Measurements from ENCODE around the gene RAE1. TPM values are rescaled to one million over a fixed set of nuclear protein-coding genes. Genes with fewer than 3 reads are reported as not detected.

Gene RAE1
- total and polyA plus RNA-seq, 2 of the 8 experiments (the other 6 are each of a cell fraction or from before 2014, with no cell fraction given): 35.9 to 44.9 TPM

DNA sequence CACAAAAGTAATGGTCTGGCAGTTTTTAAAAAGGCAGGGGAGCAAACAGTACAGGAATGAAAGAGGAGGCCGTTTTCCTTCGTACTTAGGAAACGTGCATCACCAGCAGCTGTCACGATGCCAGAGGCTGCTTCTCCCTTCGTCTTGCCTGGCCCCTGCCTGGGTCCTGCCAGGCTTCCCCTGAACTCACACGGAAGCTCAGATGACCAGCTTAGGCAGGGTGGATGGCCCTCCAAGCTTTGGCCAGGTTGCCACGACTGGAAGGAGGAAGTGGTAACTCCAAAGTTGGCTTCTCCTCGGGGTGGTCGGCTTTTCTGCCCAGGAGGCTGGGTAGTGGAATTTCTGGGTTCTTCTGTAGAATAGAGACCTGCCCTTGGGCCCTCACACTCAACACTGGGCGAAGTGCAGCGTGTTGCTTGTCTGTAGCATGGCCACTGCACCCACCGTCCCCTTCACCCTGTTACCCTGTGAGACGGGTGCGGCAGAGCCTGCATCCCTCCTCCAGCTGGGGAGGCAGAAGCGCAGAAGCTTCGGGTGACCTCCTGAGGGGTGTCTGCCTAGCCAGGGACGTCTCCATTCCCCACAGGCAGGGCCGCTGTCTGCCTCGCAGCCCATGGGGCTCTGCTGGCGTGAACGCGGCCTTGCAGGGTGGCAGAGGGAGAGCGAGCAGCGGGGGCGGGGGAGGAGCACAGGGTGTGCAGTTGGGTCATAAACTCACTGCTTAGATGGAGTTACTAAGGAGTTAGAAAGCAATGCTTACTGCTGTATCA is 21.7 kb downstream of the RAE1 start (continued):
- TF ChIP-seq, protein P1, sequence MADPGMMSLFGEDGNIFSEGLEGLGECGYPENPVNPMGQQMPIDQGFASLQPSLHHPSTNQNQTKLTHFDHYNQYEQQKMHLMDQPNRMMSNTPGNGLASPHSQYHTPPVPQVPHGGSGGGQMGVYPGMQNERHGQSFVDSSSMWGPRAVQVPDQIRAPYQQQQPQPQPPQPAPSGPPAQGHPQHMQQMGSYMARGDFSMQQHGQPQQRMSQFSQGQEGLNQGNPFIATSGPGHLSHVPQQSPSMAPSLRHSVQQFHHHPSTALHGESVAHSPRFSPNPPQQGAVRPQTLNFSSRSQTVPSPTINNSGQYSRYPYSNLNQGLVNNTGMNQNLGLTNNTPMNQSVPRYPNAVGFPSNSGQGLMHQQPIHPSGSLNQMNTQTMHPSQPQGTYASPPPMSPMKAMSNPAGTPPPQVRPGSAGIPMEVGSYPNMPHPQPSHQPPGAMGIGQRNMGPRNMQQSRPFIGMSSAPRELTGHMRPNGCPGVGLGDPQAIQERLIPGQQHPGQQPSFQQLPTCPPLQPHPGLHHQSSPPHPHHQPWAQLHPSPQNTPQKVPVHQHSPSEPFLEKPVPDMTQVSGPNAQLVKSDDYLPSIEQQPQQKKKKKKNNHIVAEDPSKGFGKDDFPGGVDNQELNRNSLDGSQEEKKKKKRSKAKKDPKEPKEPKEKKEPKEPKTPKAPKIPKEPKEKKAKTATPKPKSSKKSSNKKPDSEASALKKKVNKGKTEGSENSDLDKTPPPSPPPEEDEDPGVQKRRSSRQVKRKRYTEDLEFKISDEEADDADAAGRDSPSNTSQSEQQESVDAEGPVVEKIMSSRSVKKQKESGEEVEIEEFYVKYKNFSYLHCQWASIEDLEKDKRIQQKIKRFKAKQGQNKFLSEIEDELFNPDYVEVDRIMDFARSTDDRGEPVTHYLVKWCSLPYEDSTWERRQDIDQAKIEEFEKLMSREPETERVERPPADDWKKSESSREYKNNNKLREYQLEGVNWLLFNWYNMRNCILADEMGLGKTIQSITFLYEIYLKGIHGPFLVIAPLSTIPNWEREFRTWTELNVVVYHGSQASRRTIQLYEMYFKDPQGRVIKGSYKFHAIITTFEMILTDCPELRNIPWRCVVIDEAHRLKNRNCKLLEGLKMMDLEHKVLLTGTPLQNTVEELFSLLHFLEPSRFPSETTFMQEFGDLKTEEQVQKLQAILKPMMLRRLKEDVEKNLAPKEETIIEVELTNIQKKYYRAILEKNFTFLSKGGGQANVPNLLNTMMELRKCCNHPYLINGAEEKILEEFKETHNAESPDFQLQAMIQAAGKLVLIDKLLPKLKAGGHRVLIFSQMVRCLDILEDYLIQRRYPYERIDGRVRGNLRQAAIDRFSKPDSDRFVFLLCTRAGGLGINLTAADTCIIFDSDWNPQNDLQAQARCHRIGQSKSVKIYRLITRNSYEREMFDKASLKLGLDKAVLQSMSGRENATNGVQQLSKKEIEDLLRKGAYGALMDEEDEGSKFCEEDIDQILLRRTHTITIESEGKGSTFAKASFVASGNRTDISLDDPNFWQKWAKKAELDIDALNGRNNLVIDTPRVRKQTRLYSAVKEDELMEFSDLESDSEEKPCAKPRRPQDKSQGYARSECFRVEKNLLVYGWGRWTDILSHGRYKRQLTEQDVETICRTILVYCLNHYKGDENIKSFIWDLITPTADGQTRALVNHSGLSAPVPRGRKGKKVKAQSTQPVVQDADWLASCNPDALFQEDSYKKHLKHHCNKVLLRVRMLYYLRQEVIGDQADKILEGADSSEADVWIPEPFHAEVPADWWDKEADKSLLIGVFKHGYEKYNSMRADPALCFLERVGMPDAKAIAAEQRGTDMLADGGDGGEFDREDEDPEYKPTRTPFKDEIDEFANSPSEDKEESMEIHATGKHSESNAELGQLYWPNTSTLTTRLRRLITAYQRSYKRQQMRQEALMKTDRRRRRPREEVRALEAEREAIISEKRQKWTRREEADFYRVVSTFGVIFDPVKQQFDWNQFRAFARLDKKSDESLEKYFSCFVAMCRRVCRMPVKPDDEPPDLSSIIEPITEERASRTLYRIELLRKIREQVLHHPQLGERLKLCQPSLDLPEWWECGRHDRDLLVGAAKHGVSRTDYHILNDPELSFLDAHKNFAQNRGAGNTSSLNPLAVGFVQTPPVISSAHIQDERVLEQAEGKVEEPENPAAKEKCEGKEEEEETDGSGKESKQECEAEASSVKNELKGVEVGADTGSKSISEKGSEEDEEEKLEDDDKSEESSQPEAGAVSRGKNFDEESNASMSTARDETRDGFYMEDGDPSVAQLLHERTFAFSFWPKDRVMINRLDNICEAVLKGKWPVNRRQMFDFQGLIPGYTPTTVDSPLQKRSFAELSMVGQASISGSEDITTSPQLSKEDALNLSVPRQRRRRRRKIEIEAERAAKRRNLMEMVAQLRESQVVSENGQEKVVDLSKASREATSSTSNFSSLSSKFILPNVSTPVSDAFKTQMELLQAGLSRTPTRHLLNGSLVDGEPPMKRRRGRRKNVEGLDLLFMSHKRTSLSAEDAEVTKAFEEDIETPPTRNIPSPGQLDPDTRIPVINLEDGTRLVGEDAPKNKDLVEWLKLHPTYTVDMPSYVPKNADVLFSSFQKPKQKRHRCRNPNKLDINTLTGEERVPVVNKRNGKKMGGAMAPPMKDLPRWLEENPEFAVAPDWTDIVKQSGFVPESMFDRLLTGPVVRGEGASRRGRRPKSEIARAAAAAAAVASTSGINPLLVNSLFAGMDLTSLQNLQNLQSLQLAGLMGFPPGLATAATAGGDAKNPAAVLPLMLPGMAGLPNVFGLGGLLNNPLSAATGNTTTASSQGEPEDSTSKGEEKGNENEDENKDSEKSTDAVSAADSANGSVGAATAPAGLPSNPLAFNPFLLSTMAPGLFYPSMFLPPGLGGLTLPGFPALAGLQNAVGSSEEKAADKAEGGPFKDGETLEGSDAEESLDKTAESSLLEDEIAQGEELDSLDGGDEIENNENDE (IDR thresholded peaks at IDR 0.05; ENCODE audit: insufficient replicate concordance, low read length): no peak
- TF ChIP-seq RFX5 (IDR thresholded peaks at IDR 0.05; ENCODE audit: borderline replicate concordance, low read depth, low read length) (no peak), MAFK (IDR thresholded peaks at IDR 0.05; ENCODE audit: low read depth, low read length) (no peak), POLR2AphosphoS5 (IDR thresholded peaks at IDR 0.05; ENCODE audit: low read depth, low read length) (no peak), KDM4A (IDR thresholded peaks at IDR 0.05; ENCODE audit: low read depth, low read length, severe bottlenecking) (no peak), BACH1 (IDR thresholded peaks at IDR 0.05; ENCODE audit: low read length) (no peak), FOSL1 (IDR thresholded peaks at IDR 0.05; ENCODE audit: insufficient read depth, low read depth, low read length) (no peak), ZNF274 (IDR thresholded peaks at IDR 0.05; ENCODE audit: borderline replicate concordance, extremely low read depth, low read length) (no peak)
- TF ChIP-seq, protein P2, sequence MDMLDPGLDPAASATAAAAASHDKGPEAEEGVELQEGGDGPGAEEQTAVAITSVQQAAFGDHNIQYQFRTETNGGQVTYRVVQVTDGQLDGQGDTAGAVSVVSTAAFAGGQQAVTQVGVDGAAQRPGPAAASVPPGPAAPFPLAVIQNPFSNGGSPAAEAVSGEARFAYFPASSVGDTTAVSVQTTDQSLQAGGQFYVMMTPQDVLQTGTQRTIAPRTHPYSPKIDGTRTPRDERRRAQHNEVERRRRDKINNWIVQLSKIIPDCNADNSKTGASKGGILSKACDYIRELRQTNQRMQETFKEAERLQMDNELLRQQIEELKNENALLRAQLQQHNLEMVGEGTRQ (IDR thresholded peaks at IDR 0.05; ENCODE audit: low read length): no peak

Data from H1 (cell line).